MM.1S (cell line): ENCODE data around the gene DOCK10.

ENCODE experiments used
- EZH2phosphoT487 ChIP-seq: fragments of 300-600 bp; sonication (generic); IDR thresholded peaks from 2 replicates; pipeline ENCODE4 v1.6.1; 2018; ENCODE audit warnings: antibody characterized with exemption, low read length
- TF ChIP-seq, protein P1 (sequence below): fragments of 300-600 bp; sonication (generic); IDR thresholded peaks from 2 replicates; pipeline ENCODE4 v1.5.1; 2016; ENCODE audit warnings: antibody characterized with exemption, low read length, mixed read lengths

DNA sequence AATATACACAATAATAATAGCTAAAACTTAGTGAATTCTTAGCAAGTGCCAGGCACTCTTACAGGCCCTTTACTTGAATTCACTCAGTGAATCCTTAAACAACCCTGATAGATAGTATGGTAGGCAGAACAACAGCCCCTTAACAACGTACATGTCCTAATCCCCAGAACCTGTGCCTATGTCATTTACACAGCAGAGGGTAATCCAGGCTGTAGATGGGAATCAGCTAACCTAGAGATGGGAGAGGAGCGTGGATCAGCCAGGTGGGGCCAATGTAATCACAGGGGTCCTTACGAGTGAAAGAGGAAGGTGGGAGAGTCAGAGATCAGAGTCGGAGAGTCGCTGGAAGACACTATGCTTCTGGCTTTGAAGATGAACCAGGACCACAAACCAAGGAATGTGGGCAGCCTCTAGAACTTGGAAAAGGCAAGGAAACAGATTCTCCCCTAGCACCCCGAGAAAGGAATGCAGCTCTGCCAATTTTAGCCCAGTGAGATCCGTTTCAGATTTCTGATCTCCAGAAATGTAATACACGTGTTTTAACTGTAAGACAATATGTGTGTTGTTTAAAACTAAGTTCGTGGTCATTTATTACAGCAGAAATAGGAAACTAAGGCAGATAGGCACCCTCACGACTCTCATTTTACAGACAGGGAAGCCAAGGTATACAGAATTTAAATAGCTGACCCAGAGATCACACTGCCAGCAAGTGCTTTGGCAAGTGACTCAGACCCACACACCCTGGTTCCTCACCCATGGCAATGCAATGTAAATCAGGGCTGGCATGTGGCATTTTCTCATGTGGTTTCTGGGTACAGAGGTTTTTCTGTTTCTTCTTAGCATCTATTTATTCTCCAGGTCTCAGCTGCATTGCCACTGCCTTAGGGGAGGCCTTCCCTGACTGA is 68.9 kb downstream of the DOCK10 start:
- TF ChIP-seq, protein P1, sequence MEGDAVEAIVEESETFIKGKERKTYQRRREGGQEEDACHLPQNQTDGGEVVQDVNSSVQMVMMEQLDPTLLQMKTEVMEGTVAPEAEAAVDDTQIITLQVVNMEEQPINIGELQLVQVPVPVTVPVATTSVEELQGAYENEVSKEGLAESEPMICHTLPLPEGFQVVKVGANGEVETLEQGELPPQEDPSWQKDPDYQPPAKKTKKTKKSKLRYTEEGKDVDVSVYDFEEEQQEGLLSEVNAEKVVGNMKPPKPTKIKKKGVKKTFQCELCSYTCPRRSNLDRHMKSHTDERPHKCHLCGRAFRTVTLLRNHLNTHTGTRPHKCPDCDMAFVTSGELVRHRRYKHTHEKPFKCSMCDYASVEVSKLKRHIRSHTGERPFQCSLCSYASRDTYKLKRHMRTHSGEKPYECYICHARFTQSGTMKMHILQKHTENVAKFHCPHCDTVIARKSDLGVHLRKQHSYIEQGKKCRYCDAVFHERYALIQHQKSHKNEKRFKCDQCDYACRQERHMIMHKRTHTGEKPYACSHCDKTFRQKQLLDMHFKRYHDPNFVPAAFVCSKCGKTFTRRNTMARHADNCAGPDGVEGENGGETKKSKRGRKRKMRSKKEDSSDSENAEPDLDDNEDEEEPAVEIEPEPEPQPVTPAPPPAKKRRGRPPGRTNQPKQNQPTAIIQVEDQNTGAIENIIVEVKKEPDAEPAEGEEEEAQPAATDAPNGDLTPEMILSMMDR: no peak
- TF ChIP-seq EZH2phosphoT487: no peak
